GM20000 (cell line): ENCODE measurements around the gene ANKLE1.
"Not testable (repeated sequence)": the region's sequence is repeated elsewhere in the genome, so short reads cannot be mapped to it uniquely, and the experiment has no call there.

Source experiments
- DNase-seq: peaks from one replicate; pipeline ENCODE4 v3.0.0; 2012; ENCODE audit warnings: low spot score
- TF ChIP-seq, protein P1 (sequence below): IDR thresholded peaks from 2 replicates; pipeline ENCODE4 v1.5.1; 2012; ENCODE audit warnings: mild to moderate bottlenecking, control low read depth; ENCODE audit errors: extremely low read depth, missing control alignments

The ANKLE1 gene

DNA sequence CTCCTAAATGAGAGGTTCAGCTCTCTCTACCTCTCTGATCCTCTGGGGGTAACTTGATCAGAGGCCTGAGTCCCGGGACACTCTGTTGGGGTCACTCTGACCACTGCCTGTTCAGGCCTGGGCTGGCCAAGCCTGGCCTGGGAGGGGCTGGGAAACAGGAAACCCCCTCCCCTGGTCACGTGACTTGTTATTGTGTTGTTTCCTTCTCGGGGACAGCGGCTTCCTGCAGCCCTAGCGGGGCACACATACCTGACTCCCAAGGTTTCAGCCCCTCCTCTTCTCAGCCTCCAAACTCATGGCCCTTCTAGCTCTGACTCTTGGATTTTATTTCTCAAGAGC, 17.1 kb upstream of the ANKLE1 start, which contains the start of gene USHBP1:
USHBP1 (minus strand) TSS at position 105 of the 339 bp plus-strand sequence. CDS start 446 bp downstream, outside the sequence.
- no peak for DNase-seq

DNA sequence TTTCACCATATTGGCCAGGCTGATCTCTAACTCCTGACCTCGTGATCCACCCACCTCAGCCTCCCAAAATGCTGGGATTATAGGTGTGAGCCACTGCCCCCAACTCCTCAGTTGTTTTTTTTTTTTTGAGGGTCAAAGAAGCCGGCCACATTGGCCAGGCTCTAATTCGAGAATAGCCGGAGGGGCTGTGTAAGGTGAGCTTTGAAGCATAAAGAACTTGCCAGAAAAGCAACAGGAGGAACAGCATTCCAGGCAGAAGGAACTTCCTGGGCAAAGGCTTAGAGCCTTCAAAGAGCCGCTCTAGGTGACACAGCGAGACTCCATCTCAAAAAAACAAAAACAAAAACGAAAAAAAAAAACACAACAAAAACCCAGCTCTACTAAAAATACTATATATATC, 15.7 kb upstream of the ANKLE1 start:
- no peak for DNase-seq
- TF ChIP-seq, protein P1, sequence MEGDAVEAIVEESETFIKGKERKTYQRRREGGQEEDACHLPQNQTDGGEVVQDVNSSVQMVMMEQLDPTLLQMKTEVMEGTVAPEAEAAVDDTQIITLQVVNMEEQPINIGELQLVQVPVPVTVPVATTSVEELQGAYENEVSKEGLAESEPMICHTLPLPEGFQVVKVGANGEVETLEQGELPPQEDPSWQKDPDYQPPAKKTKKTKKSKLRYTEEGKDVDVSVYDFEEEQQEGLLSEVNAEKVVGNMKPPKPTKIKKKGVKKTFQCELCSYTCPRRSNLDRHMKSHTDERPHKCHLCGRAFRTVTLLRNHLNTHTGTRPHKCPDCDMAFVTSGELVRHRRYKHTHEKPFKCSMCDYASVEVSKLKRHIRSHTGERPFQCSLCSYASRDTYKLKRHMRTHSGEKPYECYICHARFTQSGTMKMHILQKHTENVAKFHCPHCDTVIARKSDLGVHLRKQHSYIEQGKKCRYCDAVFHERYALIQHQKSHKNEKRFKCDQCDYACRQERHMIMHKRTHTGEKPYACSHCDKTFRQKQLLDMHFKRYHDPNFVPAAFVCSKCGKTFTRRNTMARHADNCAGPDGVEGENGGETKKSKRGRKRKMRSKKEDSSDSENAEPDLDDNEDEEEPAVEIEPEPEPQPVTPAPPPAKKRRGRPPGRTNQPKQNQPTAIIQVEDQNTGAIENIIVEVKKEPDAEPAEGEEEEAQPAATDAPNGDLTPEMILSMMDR: no peak

More for the DNA sequence above, 17.1 kb upstream of the ANKLE1 start, which contains the start of gene USHBP1:
- TF ChIP-seq, protein P1: no peak

DNA sequence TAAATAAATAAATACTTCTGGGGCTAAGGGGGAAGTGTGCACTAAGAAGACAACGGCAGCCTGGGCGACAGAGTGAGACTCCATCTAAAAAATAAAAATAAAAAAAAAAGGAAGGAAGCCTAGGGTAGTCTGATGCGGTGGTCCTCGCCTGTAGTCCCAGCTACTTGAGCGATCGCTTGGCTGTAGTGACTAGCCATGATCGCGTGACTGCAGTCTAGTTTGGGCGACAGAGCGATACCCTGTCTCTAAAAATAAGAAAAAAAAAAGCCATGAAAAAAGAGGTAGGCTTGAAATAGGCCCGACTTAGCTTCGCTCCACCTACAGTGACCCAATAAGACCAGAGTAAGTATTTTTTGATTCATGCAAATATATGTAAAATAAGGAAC, 15.1 kb upstream of the ANKLE1 start:
- TF ChIP-seq, protein P1: no peak
- no peak for DNase-seq

DNA sequence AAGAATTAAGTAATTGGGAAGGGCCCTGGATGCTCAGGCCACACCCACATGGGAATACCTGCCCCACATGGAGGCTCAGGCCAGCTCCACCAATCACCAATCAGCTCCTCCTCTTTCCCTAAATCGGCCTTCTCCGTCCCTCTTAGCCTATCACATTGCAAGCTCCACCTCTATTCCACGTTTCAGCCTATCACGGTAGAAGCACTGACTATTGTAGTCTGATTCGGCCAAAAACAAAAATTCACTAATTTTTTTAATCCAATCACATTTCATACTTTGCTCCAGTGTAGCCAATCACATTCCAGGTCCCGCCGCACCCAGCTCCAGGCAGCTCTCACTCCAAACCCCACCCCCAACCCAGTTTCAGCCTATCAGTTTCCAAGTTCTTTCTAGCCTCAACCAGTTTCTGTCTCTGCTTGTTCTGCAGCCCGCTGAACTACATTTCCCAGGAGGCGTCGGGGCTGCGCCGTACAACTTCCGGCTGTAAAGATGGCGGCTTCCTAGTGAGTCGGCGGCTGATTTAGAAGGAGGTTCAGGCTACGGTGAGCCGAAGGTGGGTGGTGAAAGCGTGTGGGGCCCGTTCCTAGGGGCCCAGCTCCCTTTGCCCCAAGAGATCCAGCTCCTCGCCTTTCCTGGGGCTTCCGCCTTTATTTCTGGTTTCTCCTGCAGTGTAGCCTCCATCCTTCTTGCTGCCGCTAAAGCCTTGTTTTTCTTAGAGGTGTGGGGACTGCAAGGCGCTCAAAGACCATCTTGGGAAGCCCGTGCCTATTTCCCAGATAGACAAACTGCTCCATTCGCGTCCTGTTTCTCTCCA, 14.5 kb upstream of the ANKLE1 start, which contains the start of gene BABAM1:
BABAM1 (plus strand) TSS at position 469 of the 814 bp plus-strand sequence. CDS start 1,364 bp downstream, outside the sequence.
- DNase-seq: peak; percentile 98
- TF ChIP-seq, protein P1: no peak

DNA sequence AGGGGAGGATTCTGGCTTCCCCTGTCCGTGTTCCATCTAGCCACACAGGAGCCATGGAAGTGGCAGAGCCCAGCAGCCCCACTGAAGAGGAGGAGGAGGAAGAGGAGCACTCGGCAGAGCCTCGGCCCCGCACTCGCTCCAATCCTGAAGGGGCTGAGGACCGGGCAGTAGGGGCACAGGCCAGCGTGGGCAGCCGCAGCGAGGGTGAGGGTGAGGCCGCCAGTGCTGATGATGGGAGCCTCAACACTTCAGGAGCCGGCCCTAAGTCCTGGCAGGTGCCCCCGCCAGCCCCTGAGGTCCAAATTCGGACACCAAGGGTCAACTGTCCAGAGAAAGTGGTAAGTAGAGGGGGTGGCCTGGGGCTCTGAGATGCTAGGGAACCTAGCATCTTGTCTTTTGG, 12.9 kb upstream of the ANKLE1 start:
- TF ChIP-seq, protein P1: no peak

DNA sequence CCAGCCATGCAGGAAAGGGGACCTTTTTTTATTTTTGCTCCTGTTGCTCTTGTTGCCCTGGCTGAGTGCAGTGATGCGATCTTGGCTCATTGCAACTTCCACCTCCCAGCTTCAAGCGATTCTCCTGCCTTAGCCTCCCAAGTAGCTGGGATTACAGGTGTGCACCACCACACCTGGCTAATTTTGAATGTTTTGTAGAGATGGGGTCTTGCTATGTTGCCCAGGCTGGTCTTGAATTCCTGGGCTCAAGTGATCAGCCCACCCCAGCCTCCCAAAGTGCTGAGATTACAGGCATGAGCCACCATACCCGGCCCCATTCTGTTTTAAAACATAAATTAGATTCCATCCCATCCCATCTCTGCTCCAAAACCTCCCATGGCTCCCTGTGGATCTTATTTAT, 6.8 kb upstream of the ANKLE1 start:
- not testable (repeated sequence) for DNase-seq

More for the DNA sequence above, 12.9 kb upstream of the ANKLE1 start:
- DNase-seq: no peak

DNA sequence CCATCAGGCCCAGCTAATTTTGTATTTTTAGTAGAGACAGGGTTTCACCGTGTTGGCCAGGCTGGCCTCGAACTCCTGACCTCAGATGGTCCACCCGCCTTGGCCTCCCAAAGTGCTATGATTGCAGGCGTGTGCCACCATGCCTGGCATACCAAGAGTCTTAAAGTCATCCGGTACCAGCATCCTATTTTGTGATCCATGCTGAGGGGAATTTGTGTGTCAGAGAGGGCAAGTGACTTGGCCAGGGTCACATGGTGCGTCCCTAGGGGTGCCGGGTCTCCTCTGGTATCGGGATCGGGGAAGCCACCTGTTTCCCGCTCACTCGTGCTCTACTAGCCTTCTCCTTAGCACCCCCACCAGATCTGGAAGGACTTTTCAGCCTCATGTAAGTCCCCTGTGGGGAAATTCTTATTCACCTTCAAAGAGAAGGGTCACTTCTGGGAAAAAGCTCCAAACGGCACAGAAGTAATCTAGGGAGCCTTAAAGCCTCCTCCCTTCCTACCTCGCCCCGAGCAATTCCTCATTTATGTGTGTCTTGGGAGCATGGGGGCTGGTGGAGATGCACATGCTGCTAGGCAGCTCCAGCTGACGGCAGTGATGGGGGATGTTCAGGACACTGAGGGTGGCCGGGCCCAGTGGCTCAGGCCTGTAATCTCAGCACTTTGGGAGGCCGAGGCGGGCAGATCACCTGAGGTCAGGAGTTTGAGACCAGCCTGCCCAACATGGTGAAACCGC, 6.1 kb upstream of the ANKLE1 start:
- TF ChIP-seq, protein P1: no peak
- no peak for DNase-seq
